GM23338 (cell line): ENCODE measurements around the gene CPXM1. TPM values are rescaled to one million over a fixed set of nuclear protein-coding genes. Genes with fewer than 3 reads are reported as not detected.

ENCODE experiments used
- ATAC-seq: fragments of 200-7000 bp; cut with Tn5 transposase; 3 replicates; pipeline ENCODE4 v1.9.1; 2020
- DNase-seq: peaks from one replicate; pipeline ENCODE4 v3.0.0-alpha.2; 2015; ENCODE audit warnings: low spot score
- H2AFZ ChIP-seq: fragments of 200-600 bp; sonication (generic); 2 replicates; pipeline ENCODE4 v1.8.0; 2016; ENCODE audit warnings: antibody characterized with exemption, mild to moderate bottlenecking, moderate library complexity
- H3F3A ChIP-seq: fragments of 200-600 bp; sonication (generic); replicated peaks from 2 replicates; pipeline ENCODE4 v1.8.0; 2017; ENCODE audit warnings: antibody characterized with exemption, mixed run types, low read depth
- H3K27ac ChIP-seq: fragments of 200-600 bp; sonication (generic); 2 replicates; pipeline ENCODE4 v1.6.1; 2016; ENCODE audit warnings: low read depth
- H3K27me3 ChIP-seq: fragments of 200-600 bp; sonication (generic); 2 replicates; pipeline ENCODE4 v1.8.0; 2016; ENCODE audit warnings: mild to moderate bottlenecking, mixed run types, moderate library complexity; ENCODE audit not compliant: insufficient read depth
- H3K36me3 ChIP-seq: fragments of 200-600 bp; sonication (generic); 2 replicates; pipeline ENCODE4 v1.8.0; 2016; ENCODE audit warnings: mild to moderate bottlenecking; ENCODE audit not compliant: insufficient read depth
- H3K4me1 ChIP-seq: fragments of 200-600 bp; sonication (generic); 2 replicates; pipeline ENCODE4 v1.8.0; 2016; ENCODE audit warnings: mild to moderate bottlenecking, moderate library complexity; ENCODE audit not compliant: insufficient read depth
- H3K4me2 ChIP-seq: fragments of 200-600 bp; sonication (generic); 2 replicates; pipeline ENCODE4 v1.7.1; 2017; ENCODE audit warnings: mixed run types
- H3K4me3 ChIP-seq: fragments of 200-600 bp; sonication (generic); 2 replicates; pipeline ENCODE4 v1.6.1; 2016; ENCODE audit warnings: mixed run types
- H3K79me2 ChIP-seq: fragments of 200-600 bp; sonication (generic); replicated peaks from 2 replicates; pipeline ENCODE4 v1.8.0; 2017; ENCODE audit warnings: mild to moderate bottlenecking; ENCODE audit not compliant: insufficient read depth
- H3K9me2 ChIP-seq: fragments of 200-600 bp; sonication (generic); 2 replicates; pipeline ENCODE4 v1.8.0; 2017; ENCODE audit not compliant: insufficient read depth
- H4K20me1 ChIP-seq: fragments of 200-600 bp; sonication (generic); replicated peaks from 2 replicates; pipeline ENCODE4 v1.8.0; 2017; ENCODE audit warnings: mild to moderate bottlenecking; ENCODE audit not compliant: insufficient read depth
- H3K27ac Mint-ChIP-seq: 2 replicates; pipeline ENCODE4 v1.8.0; 2020; ENCODE audit warnings: inconsistent platforms, mild to moderate bottlenecking, moderate library complexity, mixed read lengths
- H3K27me3 Mint-ChIP-seq: 3 replicates; pipeline ENCODE4 v1.8.0; 2022; ENCODE audit warnings: low read depth, mild to moderate bottlenecking, moderate library complexity, mixed read lengths, inconsistent platforms; ENCODE audit not compliant: insufficient read depth, poor library complexity
- H3K36me3 Mint-ChIP-seq: 3 replicates; pipeline ENCODE4 v1.8.0; 2021; ENCODE audit warnings: low read depth, mild to moderate bottlenecking, inconsistent platforms, moderate library complexity, mixed read lengths
- H3K4me1 Mint-ChIP-seq: 3 replicates; pipeline ENCODE4 v1.8.0; 2020; ENCODE audit warnings: mild to moderate bottlenecking, inconsistent platforms, mixed read lengths
- H3K4me3 Mint-ChIP-seq: 3 replicates; pipeline ENCODE4 v1.8.0; 2021; ENCODE audit warnings: moderate library complexity, mild to moderate bottlenecking, inconsistent platforms, mixed read lengths
- H3K9me3 Mint-ChIP-seq: 3 replicates; pipeline ENCODE4 v1.8.0; 2020; ENCODE audit warnings: moderate library complexity, mild to moderate bottlenecking, inconsistent platforms, mixed read lengths
- CREB1 ChIP-seq: fragments of 250-450 bp; sonication (Bioruptor Pico); IDR thresholded peaks from 2 replicates; pipeline ENCODE4 v1.5.0; 2020; ENCODE audit warnings: low read depth, mild to moderate bottlenecking, moderate library complexity
- EZH2 ChIP-seq: fragments of 200-600 bp; sonication (generic); IDR thresholded peaks from one replicate; pipeline ENCODE4 v1.8.0; 2017; ENCODE audit warnings: antibody characterized with exemption, mild to moderate bottlenecking, low read depth; ENCODE audit not compliant: unreplicated experiment
- EZH2phosphoT487 ChIP-seq: fragments of 200-600 bp; sonication (generic); IDR thresholded peaks from one replicate; pipeline ENCODE4 v1.8.1; 2018; ENCODE audit warnings: antibody characterized with exemption; ENCODE audit not compliant: unreplicated experiment
- NANOG ChIP-seq: IDR thresholded peaks from 2 replicates; pipeline ENCODE4 v1.6.1; 2016; ENCODE audit warnings: antibody characterized with exemption, borderline replicate concordance
- POLR2AphosphoS5 ChIP-seq: IDR thresholded peaks from 2 replicates; pipeline ENCODE4 v1.6.1; 2016; ENCODE audit warnings: antibody characterized with exemption, low read depth
- ZNF331 ChIP-seq: fragments of 250-450 bp; sonication (Bioruptor Pico); IDR thresholded peaks from 2 replicates; pipeline ENCODE4 v1.5.0; 2020; ENCODE audit warnings: low read depth, mild to moderate bottlenecking, moderate library complexity
- polyA plus RNA-seq: library from polyadenylated mRNA; unstranded; fragments of >200 nt; fragmentation: Nextera tagmentation; extraction: Ambion mirVana; gene quantifications from 2 replicates; pipeline ENCODE4 v1.2.1, GENCODE V29; 2016
- total RNA-seq: library from RNA; depleted of rRNA; stranded (reverse); fragments of >200 nt; shearing (Covaris generic); gene quantifications from 2 replicates; pipeline ENCODE4 v1.2.3, GENCODE V29; 2014
- TF ChIP-seq, protein P1 (sequence below): fragments of 250-450 bp; sonication (Bioruptor Pico); IDR thresholded peaks from 2 replicates; pipeline ENCODE4 v1.5.0; 2020; ENCODE audit warnings: mild to moderate bottlenecking, moderate library complexity
- TF ChIP-seq, protein P2 (sequence below): IDR thresholded peaks from 2 replicates; pipeline ENCODE4 v1.6.1; 2016; ENCODE audit warnings: antibody characterized with exemption
- TF ChIP-seq, protein P3 (sequence below), 2 experiments: fragments of 200-600 bp in 1 of 2; sonication (generic) in 1 of 2; conservative IDR thresholded peaks; 2 replicates each; pipeline versions ENCODE4 v1.5.1 to v1.6.1; 2016 to 2017; ENCODE audit warnings: antibody characterized with exemption in 2 of 2, low read depth in 2 of 2, mild to moderate bottlenecking in 2 of 2, moderate library complexity in 1 of 2

The CPXM1 gene
- total and polyA plus RNA-seq, 2 experiments from 2014 or later, result 17.0 to 29.3 TPM

DNA sequence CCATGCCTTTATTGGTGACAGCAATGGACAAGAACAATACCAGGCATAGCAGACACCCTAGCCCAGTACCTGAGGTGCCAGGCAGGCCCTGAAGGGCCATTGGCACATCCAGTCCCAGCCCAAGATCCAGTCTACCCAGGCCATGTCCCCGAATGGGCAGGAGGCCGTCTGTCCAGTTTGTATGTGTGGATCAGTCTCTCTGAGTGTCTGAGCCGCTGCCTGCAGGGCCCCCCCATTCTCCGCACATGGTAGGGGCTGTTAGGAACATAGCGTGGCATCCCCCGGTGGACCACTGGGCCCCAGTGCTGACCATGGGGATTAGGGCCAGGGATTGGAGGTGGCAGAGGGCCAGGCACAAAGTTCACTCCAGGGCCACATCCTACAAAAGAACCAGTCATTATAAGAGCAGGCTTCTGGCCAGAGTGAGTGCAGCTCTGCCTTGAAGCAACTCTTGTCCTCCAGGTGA lies 34.9 kb upstream of the CPXM1 start (continued):
- TF ChIP-seq, protein P1, sequence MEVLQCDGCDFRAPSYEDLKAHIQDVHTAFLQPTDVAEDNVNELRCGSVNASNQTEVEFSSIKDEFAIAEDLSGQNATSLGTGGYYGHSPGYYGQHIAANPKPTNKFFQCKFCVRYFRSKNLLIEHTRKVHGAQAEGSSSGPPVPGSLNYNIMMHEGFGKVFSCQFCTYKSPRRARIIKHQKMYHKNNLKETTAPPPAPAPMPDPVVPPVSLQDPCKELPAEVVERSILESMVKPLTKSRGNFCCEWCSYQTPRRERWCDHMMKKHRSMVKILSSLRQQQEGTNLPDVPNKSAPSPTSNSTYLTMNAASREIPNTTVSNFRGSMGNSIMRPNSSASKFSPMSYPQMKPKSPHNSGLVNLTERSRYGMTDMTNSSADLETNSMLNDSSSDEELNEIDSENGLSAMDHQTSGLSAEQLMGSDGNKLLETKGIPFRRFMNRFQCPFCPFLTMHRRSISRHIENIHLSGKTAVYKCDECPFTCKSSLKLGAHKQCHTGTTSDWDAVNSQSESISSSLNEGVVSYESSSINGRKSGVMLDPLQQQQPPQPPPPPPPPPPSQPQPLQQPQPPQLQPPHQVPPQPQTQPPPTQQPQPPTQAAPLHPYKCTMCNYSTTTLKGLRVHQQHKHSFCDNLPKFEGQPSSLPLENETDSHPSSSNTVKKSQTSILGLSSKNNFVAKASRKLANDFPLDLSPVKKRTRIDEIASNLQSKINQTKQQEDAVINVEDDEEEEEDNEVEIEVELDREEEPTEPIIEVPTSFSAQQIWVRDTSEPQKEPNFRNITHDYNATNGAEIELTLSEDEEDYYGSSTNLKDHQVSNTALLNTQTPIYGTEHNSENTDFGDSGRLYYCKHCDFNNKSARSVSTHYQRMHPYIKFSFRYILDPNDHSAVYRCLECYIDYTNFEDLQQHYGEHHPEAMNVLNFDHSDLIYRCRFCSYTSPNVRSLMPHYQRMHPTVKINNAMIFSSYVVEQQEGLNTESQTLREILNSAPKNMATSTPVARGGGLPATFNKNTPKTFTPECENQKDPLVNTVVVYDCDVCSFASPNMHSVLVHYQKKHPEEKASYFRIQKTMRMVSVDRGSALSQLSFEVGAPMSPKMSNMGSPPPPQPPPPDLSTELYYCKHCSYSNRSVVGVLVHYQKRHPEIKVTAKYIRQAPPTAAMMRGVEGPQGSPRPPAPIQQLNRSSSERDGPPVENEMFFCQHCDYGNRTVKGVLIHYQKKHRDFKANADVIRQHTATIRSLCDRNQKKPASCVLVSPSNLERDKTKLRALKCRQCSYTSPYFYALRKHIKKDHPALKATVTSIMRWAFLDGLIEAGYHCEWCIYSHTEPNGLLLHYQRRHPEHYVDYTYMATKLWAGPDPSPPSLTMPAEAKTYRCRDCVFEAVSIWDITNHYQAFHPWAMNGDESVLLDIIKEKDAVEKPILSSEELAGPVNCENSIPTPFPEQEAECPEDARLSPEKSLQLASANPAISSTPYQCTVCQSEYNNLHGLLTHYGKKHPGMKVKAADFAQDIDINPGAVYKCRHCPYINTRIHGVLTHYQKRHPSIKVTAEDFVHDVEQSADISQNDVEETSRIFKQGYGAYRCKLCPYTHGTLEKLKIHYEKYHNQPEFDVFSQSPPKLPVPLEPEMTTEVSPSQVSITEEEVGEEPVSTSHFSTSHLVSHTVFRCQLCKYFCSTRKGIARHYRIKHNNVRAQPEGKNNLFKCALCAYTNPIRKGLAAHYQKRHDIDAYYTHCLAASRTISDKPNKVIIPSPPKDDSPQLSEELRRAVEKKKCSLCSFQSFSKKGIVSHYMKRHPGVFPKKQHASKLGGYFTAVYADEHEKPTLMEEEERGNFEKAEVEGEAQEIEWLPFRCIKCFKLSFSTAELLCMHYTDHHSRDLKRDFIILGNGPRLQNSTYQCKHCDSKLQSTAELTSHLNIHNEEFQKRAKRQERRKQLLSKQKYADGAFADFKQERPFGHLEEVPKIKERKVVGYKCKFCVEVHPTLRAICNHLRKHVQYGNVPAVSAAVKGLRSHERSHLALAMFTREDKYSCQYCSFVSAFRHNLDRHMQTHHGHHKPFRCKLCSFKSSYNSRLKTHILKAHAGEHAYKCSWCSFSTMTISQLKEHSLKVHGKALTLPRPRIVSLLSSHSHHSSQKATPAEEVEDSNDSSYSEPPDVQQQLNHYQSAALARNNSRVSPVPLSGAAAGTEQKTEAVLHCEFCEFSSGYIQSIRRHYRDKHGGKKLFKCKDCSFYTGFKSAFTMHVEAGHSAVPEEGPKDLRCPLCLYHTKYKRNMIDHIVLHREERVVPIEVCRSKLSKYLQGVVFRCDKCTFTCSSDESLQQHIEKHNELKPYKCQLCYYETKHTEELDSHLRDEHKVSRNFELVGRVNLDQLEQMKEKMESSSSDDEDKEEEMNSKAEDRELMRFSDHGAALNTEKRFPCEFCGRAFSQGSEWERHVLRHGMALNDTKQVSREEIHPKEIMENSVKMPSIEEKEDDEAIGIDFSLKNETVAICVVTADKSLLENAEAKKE (CRISPR knock-in tag), result no peak
- TF ChIP-seq ZNF331 (CRISPR knock-in tag) (no peak), EZH2phosphoT487 (no peak), EZH2 (no peak)

GRCh38 chr20:2834401-2835110 lies 34.1 kb upstream of the CPXM1 start:
- H3K27ac Mint-ChIP-seq, result no peak overlapping the region
- peaks cover 3% of the 10 kb centered on the region for H3K36me3 Mint-ChIP-seq
- no peaks in the 10 kb centered on the region for H3K79me2 ChIP-seq
- no peak for TF ChIP-seq NANOG
- TF ChIP-seq ZNF331 (CRISPR knock-in tag), result no peak
- no peak for TF ChIP-seq CREB1 (CRISPR knock-in tag)
- TF ChIP-seq, protein P2, sequence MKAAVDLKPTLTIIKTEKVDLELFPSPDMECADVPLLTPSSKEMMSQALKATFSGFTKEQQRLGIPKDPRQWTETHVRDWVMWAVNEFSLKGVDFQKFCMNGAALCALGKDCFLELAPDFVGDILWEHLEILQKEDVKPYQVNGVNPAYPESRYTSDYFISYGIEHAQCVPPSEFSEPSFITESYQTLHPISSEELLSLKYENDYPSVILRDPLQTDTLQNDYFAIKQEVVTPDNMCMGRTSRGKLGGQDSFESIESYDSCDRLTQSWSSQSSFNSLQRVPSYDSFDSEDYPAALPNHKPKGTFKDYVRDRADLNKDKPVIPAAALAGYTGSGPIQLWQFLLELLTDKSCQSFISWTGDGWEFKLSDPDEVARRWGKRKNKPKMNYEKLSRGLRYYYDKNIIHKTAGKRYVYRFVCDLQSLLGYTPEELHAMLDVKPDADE, result no peak
- TF ChIP-seq, protein P3, sequence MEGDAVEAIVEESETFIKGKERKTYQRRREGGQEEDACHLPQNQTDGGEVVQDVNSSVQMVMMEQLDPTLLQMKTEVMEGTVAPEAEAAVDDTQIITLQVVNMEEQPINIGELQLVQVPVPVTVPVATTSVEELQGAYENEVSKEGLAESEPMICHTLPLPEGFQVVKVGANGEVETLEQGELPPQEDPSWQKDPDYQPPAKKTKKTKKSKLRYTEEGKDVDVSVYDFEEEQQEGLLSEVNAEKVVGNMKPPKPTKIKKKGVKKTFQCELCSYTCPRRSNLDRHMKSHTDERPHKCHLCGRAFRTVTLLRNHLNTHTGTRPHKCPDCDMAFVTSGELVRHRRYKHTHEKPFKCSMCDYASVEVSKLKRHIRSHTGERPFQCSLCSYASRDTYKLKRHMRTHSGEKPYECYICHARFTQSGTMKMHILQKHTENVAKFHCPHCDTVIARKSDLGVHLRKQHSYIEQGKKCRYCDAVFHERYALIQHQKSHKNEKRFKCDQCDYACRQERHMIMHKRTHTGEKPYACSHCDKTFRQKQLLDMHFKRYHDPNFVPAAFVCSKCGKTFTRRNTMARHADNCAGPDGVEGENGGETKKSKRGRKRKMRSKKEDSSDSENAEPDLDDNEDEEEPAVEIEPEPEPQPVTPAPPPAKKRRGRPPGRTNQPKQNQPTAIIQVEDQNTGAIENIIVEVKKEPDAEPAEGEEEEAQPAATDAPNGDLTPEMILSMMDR (conservative IDR thresholded peaks at IDR 0.05; ENCODE audit: low read depth in 2 of 2), result no peak
- no peak for TF ChIP-seq POLR2AphosphoS5

More at GRCh38 chr20:2834401-2835110, 34.1 kb upstream of the CPXM1 start:
- Histone ChIP-seq H3K9me2 (no peaks in the 10 kb centered on the region), H2AFZ (no peak overlapping the region), H3K36me3 (no peaks in the 10 kb centered on the region), H3K4me3 (no peak overlapping the region), H3K4me1 (no peaks in the 10 kb centered on the region), H4K20me1 (no peaks in the 10 kb centered on the region), H3K4me2 (no peak overlapping the region), H3F3A (no peaks in the 10 kb centered on the region), H3K27me3 (peaks cover 6% of the 10 kb centered on the region), H3K27ac (no peak overlapping the region)
- Mint-ChIP-seq H3K9me3 (peaks cover 3% of the 10 kb centered on the region; the same call in 2 of the 3 replicates), H3K4me3 (no peak overlapping the region), H3K4me1 (peaks cover 2% of the 10 kb centered on the region; the same call in 2 of the 3 replicates), H3K27me3 (peaks cover 16% of the 10 kb centered on the region)
- ATAC-seq (no peak), DNase-seq (no peak)
